Ecto neural progenitor cell (in vitro differentiated cells): ENCODE measurements around the gene PRDM10.

Experiments used
- DNase-seq: peaks from one replicate; pipeline ENCODE4 v3.0.0-alpha.2; 2018; ENCODE audit warnings: low spot score

Gene PRDM10

GRCh38 chr11:129946965-129947364, 55.7 kb downstream of the PRDM10 start:
- DNase-seq = no peak

- DNase-seq = no peak
Observed at GRCh38 chr11:129946256-129946655, 56.4 kb downstream of the PRDM10 start.

DNA sequence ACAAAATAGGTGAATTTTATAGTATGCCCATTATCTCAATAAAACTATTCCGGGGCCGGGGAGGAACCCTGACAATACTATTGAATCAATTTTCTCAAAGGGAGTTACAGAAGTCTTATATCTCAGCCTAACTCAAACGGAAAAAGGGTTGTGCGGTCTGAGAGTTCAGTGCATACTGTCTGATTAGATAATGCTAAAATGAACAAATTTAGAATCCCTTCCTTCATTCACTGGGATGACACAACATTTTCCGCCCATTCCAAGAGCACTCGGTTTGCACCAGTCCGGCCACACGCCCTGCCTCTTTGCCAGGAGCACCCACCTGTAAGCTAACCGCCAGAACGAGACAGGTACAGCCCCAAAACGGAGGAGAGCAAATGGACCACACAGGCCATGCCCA, 57.3 kb downstream of the PRDM10 start:
- no peak for DNase-seq

GRCh38 chr11:129944696-129945095, 57.9 kb downstream of the PRDM10 start:
- DNase-seq = no peak

DNA sequence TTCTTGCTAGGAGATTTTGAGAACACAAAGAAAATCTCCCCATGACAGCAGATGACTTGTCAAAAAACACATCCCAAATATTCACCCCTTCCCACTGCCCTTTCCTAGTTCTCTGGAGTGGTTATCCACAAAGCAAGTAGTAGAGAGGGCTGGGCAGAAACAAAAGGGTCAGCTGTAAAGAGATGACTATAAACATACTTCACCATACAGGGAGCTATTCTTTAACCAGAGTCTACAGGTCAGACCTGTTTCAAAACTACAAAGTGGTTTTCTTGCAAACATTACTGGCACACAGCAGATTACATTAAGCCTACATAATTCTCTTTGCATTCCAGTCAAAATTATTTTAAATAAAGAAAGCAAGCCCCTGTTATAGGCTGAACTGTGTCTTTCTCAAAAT, 59.6 kb downstream of the PRDM10 start:
- DNase-seq = no peak

DNA sequence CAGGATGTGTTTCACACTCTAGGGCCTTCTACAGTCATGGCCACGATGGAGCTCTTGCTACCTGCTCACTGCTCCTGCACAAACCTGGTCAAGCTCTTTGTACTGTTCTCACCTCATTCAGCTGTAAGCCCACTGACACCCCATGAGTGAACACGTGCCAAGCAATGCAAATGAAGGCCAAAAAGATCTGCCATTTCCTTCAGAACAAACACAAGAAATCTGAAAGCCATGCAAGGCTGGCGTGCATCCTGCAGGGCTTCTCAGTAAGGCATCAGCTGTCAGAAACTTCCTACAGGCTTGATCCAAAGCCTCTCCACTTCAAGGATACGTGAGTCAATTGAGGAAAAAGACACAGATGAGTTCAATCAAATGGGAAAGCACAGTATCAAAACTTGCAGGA, 63.1 kb downstream of the PRDM10 start:
- DNase-seq = no peak

- no peak for DNase-seq
Observed at GRCh38 chr11:129938764-129939163, 63.9 kb downstream of the PRDM10 start.

- no peak for DNase-seq
Observed at GRCh38 chr11:129937592-129938238, 64.9 kb downstream of the PRDM10 start.

- DNase-seq = no peak
Observed at GRCh38 chr11:129935723-129936122, 66.9 kb downstream of the PRDM10 start.

DNA sequence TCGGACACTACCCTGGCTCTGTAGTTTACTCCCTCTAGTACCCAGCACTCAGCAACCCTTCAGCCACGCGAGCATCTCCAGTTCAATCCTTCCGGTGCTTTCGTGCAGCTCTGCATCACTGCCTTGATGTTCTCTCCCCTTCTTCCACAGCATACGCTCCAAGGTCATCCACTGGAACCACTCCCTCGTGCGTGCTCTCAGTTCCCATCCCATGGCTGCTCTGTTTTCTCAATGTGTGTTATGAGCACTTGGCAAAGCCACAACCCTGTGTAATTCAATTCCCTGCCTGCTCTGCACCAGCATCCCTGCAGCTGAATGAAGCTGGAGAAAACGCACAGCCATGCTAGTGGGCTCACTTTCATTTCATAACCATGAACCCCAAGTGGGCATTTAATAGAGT, 68.7 kb downstream of the PRDM10 start:
- no peak for DNase-seq

GRCh38 chr11:129933262-129933661, 69.4 kb downstream of the PRDM10 start:
- DNase-seq = no peak

- no peak for DNase-seq
Observed at GRCh38 chr11:129932381-129933067, 70.1 kb downstream of the PRDM10 start.

DNA sequence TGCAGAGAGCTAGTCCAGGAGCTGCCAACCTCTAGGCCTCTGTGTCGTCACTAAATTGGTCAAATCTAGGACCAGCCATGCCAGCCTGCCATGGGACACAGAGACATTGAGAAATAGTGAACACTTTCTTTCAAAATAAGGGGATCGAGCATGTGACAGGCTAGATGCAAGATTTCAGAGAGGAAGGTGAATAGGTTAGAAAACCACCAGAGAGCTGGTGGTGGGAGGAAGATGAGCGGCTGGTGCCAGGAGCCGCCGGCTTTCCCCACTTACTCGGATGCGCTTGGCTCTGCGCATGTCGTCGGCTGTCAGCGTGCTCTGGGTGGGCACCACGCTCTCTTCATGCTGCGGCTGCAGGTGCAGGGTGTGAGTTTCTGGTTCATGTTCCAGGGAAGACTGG, 71.9 kb downstream of the PRDM10 start:
- DNase-seq = no peak

DNA sequence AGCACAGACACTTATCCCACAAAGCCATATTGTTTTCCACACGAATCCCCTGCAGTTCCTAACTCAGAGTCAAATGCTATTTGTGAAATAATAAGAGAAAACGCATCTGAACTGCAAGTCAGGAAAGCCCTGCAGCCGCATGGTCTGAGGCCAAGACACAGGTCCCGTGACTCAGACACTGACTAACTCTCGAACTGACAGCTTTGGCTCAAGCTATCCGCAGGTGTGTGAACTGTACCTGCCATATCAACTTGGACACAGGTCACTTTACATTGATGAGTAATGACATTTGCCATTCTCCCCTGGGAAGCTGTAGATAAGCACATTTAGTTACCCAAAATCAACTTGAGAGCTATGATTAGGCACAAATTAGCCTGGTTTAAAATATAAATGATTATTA, 72.3 kb downstream of the PRDM10 start:
- DNase-seq = no peak

DNA sequence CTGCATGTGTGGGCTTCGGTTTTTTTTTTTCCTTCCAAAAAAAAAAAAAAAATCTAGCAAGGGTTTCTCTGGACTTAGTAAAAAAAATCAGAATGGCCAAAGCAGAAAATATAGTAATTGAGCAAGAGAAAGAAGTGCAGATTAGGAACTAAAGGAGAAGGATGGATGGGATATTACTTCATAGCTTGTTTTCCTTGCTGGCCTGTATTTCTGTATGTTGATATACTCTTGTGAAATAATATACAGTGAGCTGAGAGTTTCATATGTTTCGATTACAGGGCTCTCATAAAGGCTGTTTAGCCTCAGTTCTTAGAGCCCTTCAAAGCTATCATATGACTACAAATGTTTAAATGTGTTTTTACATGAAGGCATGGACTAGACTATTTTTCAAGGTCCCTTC, 72.9 kb downstream of the PRDM10 start:
- DNase-seq = no peak

DNA sequence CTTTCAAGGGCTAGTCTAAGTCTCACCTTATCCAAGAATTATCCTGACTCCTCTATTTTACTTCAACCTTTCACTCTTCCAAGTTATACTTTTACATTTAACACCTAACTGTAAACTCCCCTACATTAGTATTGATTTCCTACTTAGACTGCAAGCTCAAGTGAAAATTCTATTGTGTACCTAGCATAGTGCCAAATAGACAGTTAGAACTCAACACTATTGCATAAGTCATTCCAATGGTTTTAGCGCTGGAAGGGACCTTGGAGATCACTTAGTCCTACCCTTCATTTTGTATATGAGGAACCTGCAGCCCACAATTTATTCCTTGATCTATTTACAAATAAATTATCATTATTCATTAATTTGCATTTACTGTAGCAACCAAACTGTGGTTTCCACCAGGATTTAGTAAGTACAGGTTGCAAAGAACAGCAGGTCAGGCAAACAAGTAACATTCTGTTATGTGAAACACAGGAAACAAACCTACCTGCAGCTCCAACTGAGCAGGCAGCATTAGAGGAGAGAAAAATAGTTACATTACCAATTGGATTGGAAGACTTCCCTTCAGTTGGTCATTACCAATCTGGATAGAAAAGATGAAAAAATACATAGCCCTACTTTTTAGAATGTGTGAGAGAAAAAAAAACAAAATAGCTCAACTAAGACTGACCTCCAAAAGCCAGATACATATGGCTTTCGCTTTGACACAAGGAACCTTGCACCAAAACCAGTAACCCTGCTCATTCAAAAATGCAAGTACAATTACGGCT, 73.5 kb downstream of the PRDM10 start:
- DNase-seq = no peak

GRCh38 chr11:129922674-129923073, 80.0 kb downstream of the PRDM10 start:
- DNase-seq = no peak

- no peak for DNase-seq
Observed at GRCh38 chr11:129918361-129918760, 84.3 kb downstream of the PRDM10 start.

DNA sequence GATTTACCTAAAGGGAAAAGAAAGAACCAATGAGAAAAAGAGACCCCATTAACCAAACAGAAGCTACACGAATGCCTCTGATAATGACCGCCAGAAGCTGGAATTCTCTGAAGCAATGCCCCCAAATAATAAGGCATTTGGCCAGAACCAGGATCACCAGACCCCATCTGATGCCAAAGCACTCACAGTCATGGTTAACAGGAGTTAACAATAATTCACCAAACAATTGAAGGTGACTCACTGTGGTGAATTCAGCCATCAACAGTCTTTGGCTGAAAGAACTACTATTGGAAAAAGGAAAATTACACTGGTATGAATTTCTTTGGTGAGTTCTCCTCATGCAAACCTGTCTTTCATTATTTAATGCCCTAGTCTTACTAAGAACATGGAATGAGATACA, 85.4 kb downstream of the PRDM10 start:
- no peak for DNase-seq

GRCh38 chr11:129911298-129911697, 91.3 kb downstream of the PRDM10 start:
- no peak for DNase-seq

GRCh38 chr11:129910360-129910759, 92.3 kb downstream of the PRDM10 start:
- no peak for DNase-seq

- no peak for DNase-seq
Observed at GRCh38 chr11:129905402-129905801, 97.2 kb downstream of the PRDM10 start.

- DNase-seq = no peak
Observed at GRCh38 chr11:129896062-129896461, 106.6 kb downstream of the PRDM10 start.
